Testis (tissue), 3 donors: Measurements from ENCODE around the gene AKR1C2. TPM values are rescaled to one million over a fixed set of nuclear protein-coding genes. Genes with fewer than 3 reads are reported as not detected.
"Not testable (repeated sequence)": the region's sequence is repeated elsewhere in the genome, so short reads cannot be mapped to it uniquely, and the experiment has no call there.

Experiments used
- DNase-seq: peaks from one replicate; pipeline ENCODE4 v3.0.0-alpha.2; 2019
- H3K27ac ChIP-seq, 2 donors: fragments of 200-600 bp; sonication (generic); one replicate each; pipeline ENCODE4 v1.5.1; 2019
- H3K27me3 ChIP-seq: fragments of 200-600 bp; sonication (generic); one replicate; pipeline ENCODE4 v1.5.1; 2019
- H3K36me3 ChIP-seq: fragments of 200-600 bp; sonication (generic); one replicate; pipeline ENCODE4 v1.5.1; 2017; ENCODE audit warnings: low read depth; ENCODE audit errors: missing control alignments
- H3K4me1 ChIP-seq: fragments of 200-600 bp; sonication (generic); one replicate; pipeline ENCODE4 v1.5.1; 2019
- H3K4me3 ChIP-seq, 2 donors: fragments of 200-600 bp; sonication (generic); one replicate each; pipeline ENCODE4 v1.5.1; 2017 to 2019
- H3K9me3 ChIP-seq: fragments of 200-600 bp; sonication (generic); one replicate; pipeline ENCODE4 v1.5.1; 2017
- POLR2A ChIP-seq: fragments of 450-650 bp; IDR thresholded peaks from one replicate; pipeline ENCODE4 v1.6.1; 2017; ENCODE audit warnings: antibody characterized with exemption, mild to moderate bottlenecking, moderate library complexity
- whole genome bisulfite sequencing, 2 donors: methylation state at CpG; one replicate each; pipeline ENCODE4 v1.1.5; 2018; 5-methylcytosine and 5-hydroxymethylcytosine counted together
- intact Hi-C: fragments of 100-400 bp; cut with DNase I; formaldehyde crosslinking; loops from one replicate; pipeline ENCODE4 v1.15.1; 2023; ENCODE audit warnings: low total_unique reads
- polyA plus RNA-seq: library from polyadenylated mRNA; stranded (reverse); fragments of 350-450 nt; fragmentation: Illumina TruSeq; extraction: RNeasy Lipid Tissue Mini Kit (QIAGEN cat#74804); gene quantifications from one replicate; pipeline ENCODE4 v1.2.3, GENCODE V29; 2014; ENCODE audit warnings: low read depth, low replicate concordance; ENCODE audit not compliant: insufficient read depth
- total RNA-seq, 2 donors: library from RNA; depleted of rRNA; stranded (reverse); fragments of >200 nt; gene quantifications; one replicate each; pipeline ENCODE4 v1.2.3, GENCODE V29; 2016
- TF ChIP-seq, protein P1 (sequence below), 3 experiments: fragments of 450-650 bp in 2 of 3; fragments of 200-600 bp in 1 of 3; sonication (generic) in 1 of 3; IDR thresholded peaks; one replicate each; pipeline ENCODE4 v1.5.1; 2016 to 2019; ENCODE audit warnings: antibody characterized with exemption in 3 of 3, mild to moderate bottlenecking in 2 of 3, moderate library complexity in 1 of 3

Gene AKR1C2
- total and polyA plus RNA-seq, 3 donors from 2014 or later: 5.8 to 35.5 (median 8.7) TPM

DNA sequence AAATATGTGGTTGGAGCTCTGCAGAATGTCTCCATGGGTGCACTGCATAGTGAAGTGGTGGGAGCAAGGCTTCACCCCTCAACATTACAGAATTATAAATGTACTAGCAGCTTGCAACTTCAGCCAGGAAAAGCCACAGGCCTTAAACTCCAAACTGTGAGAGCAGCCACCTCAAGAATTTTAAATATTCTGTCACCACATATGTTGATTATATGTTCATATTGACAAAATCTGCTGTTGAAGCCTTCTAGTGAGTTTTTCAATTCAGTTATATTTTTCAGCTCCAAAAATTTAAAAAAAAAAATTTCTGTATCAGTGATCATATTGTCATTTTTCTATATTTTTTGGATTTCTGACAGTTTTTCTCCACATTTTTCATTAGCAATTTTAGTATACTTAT, 30.9 kb upstream of the AKR1C2 start:
- Histone ChIP-seq H3K9me3 (no peaks in the 10 kb centered on the region), H3K27me3 (no peaks in the 10 kb centered on the region), H3K36me3 (no peaks in the 10 kb centered on the region), H3K4me1 (no peaks in the 10 kb centered on the region), H3K27ac (no peak overlapping the region), H3K4me3 (no peak overlapping the region)
- intact Hi-C loops: no loop called here
- no peak for TF ChIP-seq POLR2A
- TF ChIP-seq, protein P1, sequence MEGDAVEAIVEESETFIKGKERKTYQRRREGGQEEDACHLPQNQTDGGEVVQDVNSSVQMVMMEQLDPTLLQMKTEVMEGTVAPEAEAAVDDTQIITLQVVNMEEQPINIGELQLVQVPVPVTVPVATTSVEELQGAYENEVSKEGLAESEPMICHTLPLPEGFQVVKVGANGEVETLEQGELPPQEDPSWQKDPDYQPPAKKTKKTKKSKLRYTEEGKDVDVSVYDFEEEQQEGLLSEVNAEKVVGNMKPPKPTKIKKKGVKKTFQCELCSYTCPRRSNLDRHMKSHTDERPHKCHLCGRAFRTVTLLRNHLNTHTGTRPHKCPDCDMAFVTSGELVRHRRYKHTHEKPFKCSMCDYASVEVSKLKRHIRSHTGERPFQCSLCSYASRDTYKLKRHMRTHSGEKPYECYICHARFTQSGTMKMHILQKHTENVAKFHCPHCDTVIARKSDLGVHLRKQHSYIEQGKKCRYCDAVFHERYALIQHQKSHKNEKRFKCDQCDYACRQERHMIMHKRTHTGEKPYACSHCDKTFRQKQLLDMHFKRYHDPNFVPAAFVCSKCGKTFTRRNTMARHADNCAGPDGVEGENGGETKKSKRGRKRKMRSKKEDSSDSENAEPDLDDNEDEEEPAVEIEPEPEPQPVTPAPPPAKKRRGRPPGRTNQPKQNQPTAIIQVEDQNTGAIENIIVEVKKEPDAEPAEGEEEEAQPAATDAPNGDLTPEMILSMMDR (IDR thresholded peaks at IDR 0.05): no peak
- no peak for DNase-seq

DNA sequence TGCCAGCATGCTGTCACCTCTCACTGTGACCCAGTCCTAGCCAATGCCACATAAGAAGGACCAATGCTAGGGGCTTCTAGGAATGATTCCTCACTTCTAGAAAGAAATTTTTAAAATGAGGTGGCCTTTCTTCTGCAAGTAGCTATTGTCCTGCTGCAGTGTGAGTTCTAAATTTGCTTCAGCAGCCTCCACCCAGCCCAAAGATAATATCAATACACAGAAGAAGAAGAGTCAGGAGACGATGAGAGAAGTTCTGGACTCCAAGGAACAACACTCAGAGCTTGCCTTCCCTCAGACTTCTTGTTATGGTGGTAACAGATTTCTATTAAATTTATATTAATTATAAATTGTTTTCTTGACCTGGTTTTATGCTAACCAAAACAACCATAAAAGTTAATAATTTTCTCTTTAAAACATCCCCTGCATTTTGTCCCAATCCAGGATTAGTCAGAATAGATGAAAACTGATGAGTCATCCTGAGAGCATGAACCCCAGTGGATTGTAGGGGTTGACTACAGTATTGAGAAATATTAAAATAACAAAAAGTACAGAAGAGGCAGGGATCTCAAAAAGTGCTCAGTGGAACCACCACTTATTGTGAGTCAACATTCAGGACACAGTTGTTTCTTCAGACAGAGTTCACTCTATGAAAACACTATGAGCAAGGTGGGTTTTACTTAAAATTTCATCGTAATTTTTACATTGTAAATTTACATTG, 29.6 kb upstream of the AKR1C2 start:
- Histone ChIP-seq H3K4me3 (no peak overlapping the region), H3K9me3 (no peaks in the 10 kb centered on the region)
- DNase-seq: no peak

DNA sequence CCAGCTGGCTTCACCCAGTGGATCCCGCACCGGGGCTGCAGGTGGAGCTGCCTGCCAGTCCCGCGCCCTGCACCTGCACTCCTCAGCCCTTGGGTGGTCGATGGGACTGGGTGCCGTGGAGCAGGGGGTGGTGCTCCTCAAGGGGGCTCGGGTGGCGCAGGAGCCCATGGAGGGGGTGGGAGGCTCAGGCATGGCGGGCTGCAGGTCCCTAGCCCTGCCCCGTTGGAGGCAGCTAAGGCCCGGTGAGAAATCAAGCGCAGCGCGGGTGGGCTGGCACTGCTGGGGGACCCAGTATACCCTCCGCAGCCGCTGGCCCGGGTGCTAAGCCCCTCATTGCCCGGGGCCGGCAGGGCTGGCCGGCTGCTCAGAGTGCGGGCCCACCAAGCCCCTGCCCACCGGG, 28.8 kb upstream of the AKR1C2 start:
- DNase-seq, H3K27ac ChIP-seq, H3K36me3 ChIP-seq, H3K4me3 ChIP-seq, H3K27me3 ChIP-seq, H3K4me1 ChIP-seq, intact Hi-C loops, H3K9me3 ChIP-seq: not testable (repeated sequence)
- 94% methylated on average over 14 of the region's 22 CpGs; no CpG with 5 or more reads in 1 of the 2 donors for WGBS, 2 donors

More for the DNA sequence above, 29.6 kb upstream of the AKR1C2 start:
- Histone ChIP-seq H3K27ac (no peak overlapping the region), H3K4me1 (no peaks in the 10 kb centered on the region), H3K36me3 (no peaks in the 10 kb centered on the region), H3K27me3 (no peaks in the 10 kb centered on the region)
- 41 to 81% methylated on average over 2 of the region's 2 CpGs for WGBS, 2 donors
- TF ChIP-seq POLR2A: no peak
- TF ChIP-seq, protein P1 (IDR thresholded peaks at IDR 0.05): no peak
- intact Hi-C loops: no loop called here

DNA sequence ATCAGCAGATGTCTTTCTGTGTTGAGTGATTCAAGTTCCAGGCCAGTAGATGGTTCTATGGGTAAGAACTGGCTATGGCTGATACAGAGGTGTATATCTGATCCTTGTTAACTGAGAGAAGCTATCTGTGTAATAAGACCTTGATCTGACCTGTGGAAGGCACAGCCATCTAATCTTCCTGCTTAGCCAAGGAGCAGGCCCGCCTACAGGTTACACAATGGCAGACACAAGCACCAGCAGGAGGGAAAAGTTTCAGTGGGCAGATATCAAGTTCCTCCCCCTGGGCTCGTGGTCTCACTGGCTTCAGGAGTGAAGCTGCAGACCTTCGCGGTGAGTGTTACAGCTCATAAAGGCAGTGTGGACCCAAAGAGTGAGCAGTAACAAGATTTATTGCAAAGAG, 27.9 kb upstream of the AKR1C2 start:
- intact Hi-C loops, H3K4me1 ChIP-seq, H3K27ac ChIP-seq, H3K36me3 ChIP-seq, H3K27me3 ChIP-seq, H3K4me3 ChIP-seq, DNase-seq, H3K9me3 ChIP-seq: not testable (repeated sequence)
- WGBS, 2 donors: 83 to 87% methylated on average over 4 of the region's 4 CpGs

DNA sequence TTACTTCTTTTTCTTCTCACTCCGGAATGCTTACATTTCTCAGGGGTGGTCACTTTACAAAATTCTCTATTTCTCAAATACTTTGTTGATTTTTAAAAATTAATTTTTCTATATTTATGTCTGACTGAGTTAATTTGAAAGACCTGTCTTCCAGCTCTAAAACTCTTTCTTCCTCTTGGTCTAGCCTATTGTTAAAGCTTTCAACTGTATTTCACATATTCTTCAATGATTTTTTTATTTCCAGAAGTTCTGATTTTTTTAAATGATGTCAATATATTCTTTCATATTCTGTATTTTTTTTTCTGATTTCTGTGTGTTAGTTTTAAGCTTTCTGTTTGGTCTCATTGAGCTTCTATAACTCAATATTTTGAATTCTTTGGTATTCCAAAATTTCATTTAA, 27.3 kb upstream of the AKR1C2 start:
- H3K9me3 ChIP-seq: no peaks in the 10 kb centered on the region
- H3K4me1 ChIP-seq: no peaks in the 10 kb centered on the region
- intact Hi-C loops: no loop called here
- no peaks in the 10 kb centered on the region for H3K27me3 ChIP-seq
- no peak overlapping the region for H3K27ac ChIP-seq
- 98 to 100% methylated on average over 1 of the region's 1 CpG for WGBS, 2 donors
- DNase-seq: no peak
- no peaks in the 10 kb centered on the region for H3K36me3 ChIP-seq
- no peak overlapping the region for H3K4me3 ChIP-seq
- TF ChIP-seq POLR2A: no peak
- TF ChIP-seq, protein P1 (IDR thresholded peaks at IDR 0.05): no peak

DNA sequence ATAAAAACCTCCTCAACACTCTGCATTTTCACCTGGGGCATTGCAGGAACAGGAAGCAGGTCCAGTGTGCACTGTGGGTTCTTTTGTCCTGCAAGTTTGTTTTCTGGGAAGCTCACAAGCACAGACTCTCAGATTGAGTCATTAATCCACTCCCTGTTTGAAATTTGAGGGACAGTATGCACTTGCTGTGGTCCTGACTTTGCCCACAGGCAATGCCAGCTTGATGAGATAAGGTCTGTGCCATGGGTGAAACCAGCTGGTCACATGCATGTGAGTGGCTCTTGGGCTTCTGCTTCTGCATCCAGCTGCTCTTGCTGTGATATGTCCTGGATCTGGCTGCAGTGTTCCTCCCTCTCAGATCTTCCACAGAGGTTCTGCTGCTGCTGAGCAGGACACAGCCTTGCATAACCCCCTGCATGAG, 21.8 kb upstream of the AKR1C2 start:
- H3K27me3 ChIP-seq, H3K27ac ChIP-seq, DNase-seq, H3K4me1 ChIP-seq, intact Hi-C loops, H3K4me3 ChIP-seq, H3K9me3 ChIP-seq, H3K36me3 ChIP-seq: not testable (repeated sequence)
